Posterior cingulate gyrus (tissue), 11 donors: ENCODE data around the gene CLIP1.

Source experiments
- DNase-seq, 10 donors: peaks; one replicate each; pipeline versions ENCODE4 v3.0.0 to v3.0.0-alpha.2; 2020 to 2021; ENCODE audit warnings: mixed read lengths in 3 of 10
- intact Hi-C: fragments of 100-400 bp; cut with DNase I; formaldehyde crosslinking; loops from one replicate; pipeline ENCODE4 v1.15.1; 2023

CLIP1 gene

DNA sequence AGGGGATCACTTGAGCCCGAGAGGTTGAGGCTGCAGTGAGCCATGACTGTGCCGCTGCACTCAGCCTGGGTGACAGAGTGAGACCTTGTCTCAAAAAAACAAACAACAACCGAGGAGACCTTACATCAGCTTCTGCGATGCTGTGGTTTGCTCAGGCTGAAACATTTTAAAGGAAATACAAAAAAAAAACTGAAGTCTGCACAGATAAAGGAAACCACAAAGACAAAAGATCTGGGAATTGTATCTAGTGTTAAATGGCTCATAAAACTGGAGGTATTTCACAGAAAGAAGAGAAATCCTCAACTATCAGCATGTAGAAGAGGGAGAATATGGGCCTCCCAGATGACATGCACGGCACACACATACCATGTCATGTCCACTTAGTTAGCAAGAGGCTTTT lies 95.9 kb downstream of the CLIP1 start:
- intact Hi-C loops, result no loop called here
- DNase-seq, result no peak

GRCh38 chr12:122323311-122324019 lies 99.0 kb downstream of the CLIP1 start:
- intact Hi-C loops, result no loop called here

GRCh38 chr12:122322501-122322900 lies 100.0 kb downstream of the CLIP1 start:
- intact Hi-C loops, result no loop called here
- no peak for DNase-seq

More at GRCh38 chr12:122323311-122324019, 99.0 kb downstream of the CLIP1 start:
- no peak for DNase-seq

DNA sequence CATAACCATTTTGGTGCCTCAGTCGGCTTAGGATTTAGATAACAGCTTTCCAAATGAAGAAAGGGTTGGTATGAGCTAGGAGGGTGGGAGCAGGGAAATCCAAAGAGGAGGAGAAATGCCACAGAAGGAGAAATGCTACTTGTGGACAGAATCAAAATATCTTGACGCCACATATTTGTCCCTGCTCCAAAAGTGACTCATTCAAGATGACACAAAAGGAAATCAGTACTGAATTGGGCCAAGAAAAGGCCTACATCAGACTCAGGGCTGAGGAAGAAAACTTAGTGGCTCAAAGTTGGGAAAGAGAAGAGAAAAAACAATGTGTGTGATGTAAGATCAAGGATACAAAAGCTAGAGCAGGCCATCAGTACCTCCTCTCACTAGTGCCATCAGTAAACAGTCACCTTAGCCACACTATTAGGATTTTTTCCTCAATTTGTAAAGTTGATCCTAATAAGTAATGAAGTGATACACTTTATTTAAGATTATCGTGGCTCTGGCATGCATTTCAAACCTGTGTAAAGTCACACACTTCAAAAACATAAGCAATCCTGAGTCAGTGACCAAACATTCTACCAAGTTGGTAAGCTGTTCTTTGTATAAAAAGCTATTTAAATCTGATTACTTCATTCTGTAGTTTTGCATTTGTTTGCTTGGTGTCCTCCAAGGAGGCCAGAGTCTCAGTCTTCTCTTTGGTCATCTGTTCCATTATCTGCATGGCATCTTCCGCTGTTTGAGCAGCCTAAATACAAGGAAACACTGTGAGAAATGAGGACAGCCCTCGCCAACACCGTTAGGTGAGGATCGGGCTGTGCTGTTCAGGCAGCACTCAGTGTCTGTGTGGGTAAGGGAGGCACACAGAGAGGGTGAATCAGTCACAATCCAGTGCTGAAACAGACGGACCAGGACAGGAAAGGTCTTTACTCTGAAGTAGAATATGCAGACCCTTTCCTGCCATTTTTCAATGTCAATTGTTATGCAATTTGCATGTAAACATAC lies 103.6 kb downstream of the CLIP1 start:
- DNase-seq, result no peak

GRCh38 chr12:122312926-122313325 lies 109.5 kb downstream of the CLIP1 start:
- no peak for DNase-seq
- intact Hi-C loops, result no loop called here

More for the DNA sequence above, 103.6 kb downstream of the CLIP1 start:
- intact Hi-C loops, result no loop called here

- intact Hi-C loops, result no loop called here
- DNase-seq, result no peak
Observed at GRCh38 chr12:122311696-122312095, 110.8 kb downstream of the CLIP1 start.

DNA sequence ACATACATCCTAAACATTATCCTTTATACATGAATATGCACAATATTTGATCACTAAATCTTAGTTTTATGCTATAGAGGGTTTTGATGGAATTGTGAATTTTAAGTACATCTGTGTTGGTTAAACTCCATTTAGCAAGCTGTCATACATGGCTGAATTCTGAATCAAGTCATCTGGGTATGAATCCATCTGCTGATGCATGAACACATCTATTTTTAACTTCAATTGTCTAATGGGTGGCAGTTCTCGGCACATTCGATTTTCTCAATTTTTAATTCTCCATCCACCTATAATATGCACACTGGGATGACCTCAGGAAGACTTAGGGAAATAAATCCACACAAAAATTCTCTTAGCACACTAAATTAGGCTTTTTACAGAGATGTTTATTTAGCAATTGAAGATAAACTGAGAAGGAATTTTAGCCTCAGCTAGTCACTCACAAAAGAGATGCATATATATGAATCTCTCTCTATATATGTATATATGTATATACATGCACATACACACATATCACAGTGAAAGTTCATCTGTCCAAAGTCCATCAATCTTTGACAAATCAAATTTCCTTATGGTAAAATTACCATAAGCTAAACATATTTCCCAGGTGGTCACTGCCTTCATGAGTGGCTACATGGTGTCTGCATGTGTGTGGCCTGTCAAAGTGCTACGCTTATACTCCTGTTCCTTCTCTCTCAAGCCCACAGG lies 111.7 kb downstream of the CLIP1 start:
- no peak for DNase-seq
- intact Hi-C loops, result no loop called here

GRCh38 chr12:122309564-122310121 lies 112.8 kb downstream of the CLIP1 start:
- intact Hi-C loops, result no loop called here
- peak in 4 of 10 donors; percentile 23 to 84 (median 35) for DNase-seq

DNA sequence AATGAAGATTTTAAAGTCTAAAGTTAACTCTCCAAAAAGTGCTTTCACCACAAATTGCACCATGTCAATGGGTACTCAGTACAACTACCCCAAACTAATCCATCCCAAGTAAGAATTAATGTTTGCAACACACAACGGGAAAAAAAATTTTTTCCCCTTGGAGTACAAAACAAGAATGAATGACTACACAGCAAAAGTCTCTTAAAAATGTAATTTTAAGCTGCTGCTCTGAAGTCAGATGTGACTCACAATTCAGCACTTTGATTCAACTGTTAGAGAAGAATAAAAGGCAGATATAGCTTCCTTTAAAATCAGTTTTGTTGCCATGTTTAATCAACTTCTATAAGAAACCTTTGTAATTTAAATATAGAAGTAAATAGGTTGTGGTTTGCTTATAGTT lies 113.7 kb downstream of the CLIP1 start:
- DNase-seq, result no peak
- intact Hi-C loops, result no loop called here

DNA sequence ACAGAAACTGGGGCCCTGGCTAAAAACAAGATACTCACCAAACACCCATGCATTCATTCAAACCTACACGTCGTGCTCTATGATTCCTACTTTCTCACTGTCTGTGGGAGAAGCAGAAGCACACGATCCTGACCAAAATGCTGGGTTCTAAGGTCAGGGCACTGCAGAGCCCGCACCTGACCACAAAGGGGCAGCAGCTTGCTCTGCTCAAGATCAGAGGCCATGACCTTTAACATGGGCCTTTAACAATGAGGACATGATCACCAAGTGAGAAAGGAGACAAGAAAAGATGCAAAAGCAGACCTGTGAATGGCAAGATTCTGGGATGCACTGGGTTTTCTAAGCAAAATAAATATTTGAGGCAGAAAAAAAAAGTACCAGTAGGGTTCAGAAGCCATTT lies 116.1 kb downstream of the CLIP1 start:
- no peak for DNase-seq
- intact Hi-C loops, result no loop called here

GRCh38 chr12:122304924-122305323 lies 117.5 kb downstream of the CLIP1 start:
- intact Hi-C loops, result no loop called here
- no peak for DNase-seq

GRCh38 chr12:122303068-122303467 lies 119.4 kb downstream of the CLIP1 start:
- no peak for DNase-seq

GRCh38 chr12:122298071-122298748 lies 124.3 kb downstream of the CLIP1 start:
- DNase-seq, result no peak
- intact Hi-C loops, result no loop called here

More at GRCh38 chr12:122303068-122303467, 119.4 kb downstream of the CLIP1 start:
- intact Hi-C loops, result no loop called here

- intact Hi-C loops, result no loop called here
- peak in 2 of 10 donors; percentile 13 to 73 for DNase-seq
Observed at GRCh38 chr12:122297494-122297893, 125.0 kb downstream of the CLIP1 start.

DNA sequence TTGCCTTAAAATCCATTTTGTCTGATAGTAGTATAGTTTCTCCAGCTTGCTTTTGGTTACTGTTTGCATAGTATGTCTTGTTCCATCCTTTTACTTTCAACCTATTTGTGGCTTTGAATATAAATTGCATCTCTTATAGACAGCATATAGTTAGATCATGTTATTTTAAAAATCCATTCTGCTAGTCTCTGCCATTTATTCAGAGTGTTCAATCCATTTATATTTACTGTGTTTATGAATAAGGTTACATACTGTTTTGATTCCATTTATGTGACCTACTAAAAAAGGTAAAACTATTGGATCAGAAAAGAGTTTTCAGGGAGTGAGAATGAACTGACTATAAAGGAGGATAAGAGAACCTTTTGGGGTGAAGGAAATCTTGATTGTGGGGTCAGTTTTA lies 126.6 kb downstream of the CLIP1 start:
- intact Hi-C loops, result no loop called here
- no peak for DNase-seq

- intact Hi-C loops, result no loop called here
- no peak for DNase-seq
Observed at GRCh38 chr12:122293081-122293480, 129.4 kb downstream of the CLIP1 start.

DNA sequence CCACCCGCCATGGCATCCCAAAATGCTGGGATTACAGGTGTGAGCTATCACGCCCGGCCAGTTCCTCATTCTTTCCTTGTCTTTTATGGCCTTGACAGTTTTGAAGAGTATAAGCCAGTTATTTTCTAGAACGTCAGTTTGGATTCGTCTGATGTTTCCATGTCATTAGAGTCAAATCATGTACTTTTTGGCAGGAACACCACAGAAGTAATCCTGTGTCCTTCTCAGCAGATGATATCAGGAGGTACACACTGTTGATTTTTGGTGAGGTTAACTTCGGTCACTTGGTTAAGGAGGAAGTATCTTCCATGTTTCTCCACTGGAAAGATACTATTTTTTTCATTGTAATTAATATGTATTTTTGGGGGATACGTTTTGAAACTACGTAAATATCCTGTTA lies 131.0 kb downstream of the CLIP1 start:
- DNase-seq, result no peak

DNA sequence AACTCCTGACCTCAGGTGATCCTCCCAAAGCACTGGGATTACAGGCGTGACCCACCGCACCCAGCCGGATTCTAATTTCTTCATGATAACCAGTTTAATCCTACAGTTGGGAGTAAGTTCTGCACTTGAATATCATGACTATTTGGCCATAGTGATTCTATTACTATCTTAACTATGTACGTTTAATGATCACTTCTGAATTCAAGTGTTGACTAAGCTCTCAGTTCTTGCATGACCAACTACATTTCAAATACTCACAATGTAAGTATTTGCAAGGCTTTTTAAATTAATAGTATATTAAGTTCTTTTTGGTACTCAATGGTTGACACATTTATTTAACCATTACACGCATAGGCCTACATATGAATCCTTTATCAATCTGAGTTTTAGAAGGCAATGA lies 138.8 kb downstream of the CLIP1 start:
- intact Hi-C loops, result no loop called here
- no peak for DNase-seq

More for the DNA sequence above, 131.0 kb downstream of the CLIP1 start:
- intact Hi-C loops, result no loop called here

DNA sequence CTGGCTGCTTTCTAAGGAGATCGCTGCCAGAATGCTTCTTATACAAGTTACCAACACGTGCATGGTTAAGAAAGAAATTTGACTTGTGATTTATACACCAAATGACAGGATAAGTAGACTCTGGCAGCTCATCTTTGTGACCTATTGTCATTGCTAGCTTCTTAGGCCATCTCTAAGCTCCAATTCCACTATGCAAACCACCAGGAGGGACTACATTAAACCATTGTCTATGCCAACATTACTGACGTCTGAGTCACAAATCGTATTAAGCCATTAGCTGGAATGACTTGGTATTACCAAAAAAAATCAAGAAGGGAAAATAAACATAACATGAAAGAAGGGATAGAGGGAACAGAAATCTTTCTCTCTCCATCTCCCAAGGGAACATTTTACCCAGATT lies 140.4 kb downstream of the CLIP1 start:
- no peak for DNase-seq
- intact Hi-C loops, result no loop called here

GRCh38 chr12:122276242-122276641 lies 146.2 kb downstream of the CLIP1 start:
- intact Hi-C loops, result no loop called here
- DNase-seq, result no peak
